RPMI7951 (cell line): ENCODE data around the gene ZC3H11A. TPM values are rescaled to one million over a fixed set of nuclear protein-coding genes. Genes with fewer than 3 reads are reported as not detected.
"Not testable (repeated sequence)": the region's sequence is repeated elsewhere in the genome, so short reads cannot be mapped to it uniquely, and the experiment has no call there.

ENCODE experiments used
- DNase-seq: peaks from one replicate; pipeline ENCODE4 v3.0.0-alpha.2; 2012; ENCODE audit warnings: low read depth
- total RNA-seq: library from RNA; depleted of rRNA; stranded (reverse); fragments of >200 nt; shearing (Covaris generic); gene quantifications from 2 replicates; pipeline ENCODE4 v1.2.3, GENCODE V29; 2014

The ZC3H11A gene
- total RNA-seq, 1 experiment from 2014 or later: 71.3 TPM

GRCh38 chr1:203781962-203782361 is 13.5 kb upstream of the ZC3H11A start:
- no peak for DNase-seq

- DNase-seq: no peak
These were observed 5.5 kb upstream of the ZC3H11A start for GRCh38 chr1:203789966-203790365.

DNA sequence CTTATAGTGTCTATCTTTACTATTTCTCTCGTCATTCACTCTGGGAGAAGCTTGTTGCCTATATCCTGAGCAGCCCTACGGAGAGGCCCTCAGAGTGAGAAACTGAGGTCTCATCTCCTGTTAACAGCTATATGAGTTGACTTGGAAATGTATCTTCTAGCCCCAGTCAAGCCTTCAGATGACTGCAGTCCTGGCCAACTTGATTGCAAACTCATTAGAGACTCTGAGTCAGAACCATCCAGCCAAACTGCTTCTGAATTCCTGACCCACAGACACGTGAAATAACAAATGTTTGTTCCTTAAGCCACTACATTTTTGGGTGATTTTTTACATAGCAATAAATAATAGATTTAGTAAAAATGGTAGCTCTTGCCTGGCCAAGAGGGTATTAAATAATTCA is 3.9 kb upstream of the ZC3H11A start:
- peak; percentile 15 for DNase-seq

DNA sequence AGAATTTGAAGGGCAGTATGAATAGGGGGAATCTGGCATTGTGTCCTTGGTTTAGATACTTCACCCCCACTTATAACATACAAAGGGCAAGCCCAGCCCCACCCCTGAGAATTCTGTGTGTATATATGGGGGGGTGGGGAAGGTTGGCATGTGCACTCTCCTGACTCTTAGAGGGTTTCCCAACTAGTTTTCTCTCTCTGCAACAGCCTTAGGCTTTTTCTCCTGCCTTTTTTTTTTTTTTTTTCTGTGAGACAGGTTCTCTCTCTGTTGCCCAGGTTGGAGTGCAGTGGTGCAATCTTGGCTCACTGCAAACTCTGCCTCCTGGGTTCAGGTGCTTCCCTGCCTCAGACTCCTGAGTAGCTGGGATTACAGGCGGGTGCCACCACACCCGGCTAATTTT is 2.9 kb upstream of the ZC3H11A start:
- no peak for DNase-seq

DNA sequence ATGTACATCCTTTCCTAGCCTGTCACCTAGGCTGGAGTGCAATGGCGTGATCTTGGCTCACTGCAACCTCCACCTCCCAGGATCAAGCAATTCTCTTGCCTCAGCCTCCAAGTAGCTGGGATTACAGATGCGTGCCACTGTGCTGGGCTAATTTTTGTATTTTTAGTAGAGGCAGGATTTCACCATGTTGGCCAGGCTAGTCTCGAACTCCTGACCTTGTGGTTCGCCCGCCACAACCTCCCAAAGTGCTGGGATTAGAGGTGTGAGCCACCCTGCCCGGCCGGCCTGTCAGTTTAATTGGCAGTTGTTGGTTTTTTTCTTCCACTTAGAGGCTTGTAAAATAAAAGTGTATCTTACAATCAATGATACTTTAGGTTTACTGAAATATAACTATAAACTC is 1.9 kb upstream of the ZC3H11A start:
- DNase-seq: not testable (repeated sequence)

DNA sequence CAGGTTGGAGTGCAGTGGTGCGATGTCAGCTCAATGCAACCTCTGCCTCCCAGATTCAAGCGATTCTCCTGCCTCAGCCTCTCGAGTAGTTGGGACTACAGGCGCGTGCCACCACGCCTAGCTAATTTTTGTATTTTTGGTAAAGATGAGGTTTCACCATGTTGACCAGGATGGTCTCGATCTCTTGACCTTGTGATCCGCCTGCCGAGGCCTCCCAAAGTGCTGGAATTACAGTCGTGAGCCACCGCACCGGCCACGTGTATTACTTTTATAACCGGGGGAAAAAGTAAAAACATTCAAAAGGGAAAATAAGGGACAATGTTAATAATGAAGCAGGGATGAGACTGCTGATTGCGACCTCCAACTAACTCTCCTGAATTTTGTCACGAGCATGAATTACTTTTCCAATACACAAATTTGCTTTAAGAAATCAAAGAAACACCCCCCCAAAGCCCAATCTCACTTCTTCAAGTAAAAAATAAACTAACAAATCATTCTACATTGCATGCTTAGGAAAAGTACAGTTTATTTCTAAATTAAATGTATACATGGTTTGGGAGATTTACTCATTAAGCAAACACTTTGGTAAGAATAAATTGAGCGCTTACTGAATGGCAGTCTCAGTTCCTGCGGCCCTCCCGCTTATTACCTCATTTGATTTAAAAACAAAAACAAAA is 521 bp upstream of the ZC3H11A start:
- no peak for DNase-seq

- DNase-seq: peak; percentile 39
These were observed 798 bp downstream of the ZC3H11A start for GRCh38 chr1:203796236-203796605.

GRCh38 chr1:203797216-203797615 is 1.8 kb downstream of the ZC3H11A start:
- no peak for DNase-seq

DNA sequence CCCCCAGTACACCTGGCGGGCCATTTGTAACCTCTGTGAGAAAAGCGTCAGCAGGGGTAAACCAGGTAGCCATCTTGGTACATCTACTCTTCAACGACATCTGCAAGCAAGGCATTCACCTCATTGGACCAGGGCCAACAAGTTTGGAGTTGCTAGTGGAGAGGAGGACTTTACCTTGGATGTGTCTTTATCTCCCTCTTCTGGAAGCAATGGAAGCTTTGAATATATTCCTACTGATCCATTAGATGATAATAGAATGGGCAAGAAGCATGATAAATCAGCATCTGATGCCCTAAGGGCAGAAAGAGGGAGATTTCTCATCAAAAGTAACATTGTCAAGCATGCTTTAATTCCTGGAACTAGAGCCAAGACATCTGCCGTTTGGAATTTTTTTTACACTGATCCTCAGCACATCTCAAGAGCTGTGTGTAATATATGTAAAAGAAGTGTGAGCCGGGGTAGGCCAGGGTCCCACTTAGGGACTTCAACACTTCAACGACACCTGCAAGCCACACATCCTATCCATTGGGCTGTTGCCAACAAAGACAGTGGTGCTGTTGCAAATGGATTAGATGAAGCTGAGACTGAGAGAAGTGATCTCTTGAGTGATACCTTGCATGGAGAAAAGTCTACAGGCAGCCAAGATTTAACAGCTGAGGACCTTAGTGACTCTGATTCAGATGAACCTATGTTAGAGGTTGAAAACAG is 2.7 kb downstream of the ZC3H11A start:
- peak; percentile 75 for DNase-seq

DNA sequence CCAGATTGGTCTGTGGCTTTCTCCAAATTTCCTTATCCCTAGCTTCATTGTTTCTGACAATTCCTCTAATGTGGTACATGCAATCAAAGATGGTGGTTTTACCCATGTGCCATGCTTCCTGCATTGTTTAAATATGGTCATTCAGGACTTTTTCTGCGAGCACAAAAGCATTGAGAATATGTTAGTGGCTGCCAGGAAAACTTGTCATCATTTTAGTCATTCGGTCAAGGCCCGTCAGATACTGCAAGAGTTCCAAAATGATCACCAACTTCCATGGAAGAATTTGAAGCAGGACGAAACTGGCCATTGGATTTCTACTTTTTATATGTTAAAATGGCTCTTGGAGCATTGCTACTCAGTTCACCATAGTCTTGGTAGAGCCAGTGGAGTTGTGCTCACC is 3.7 kb downstream of the ZC3H11A start:
- DNase-seq: peak; percentile 15

- no peak for DNase-seq
These were observed 4.5 kb downstream of the ZC3H11A start for GRCh38 chr1:203799971-203800370.

DNA sequence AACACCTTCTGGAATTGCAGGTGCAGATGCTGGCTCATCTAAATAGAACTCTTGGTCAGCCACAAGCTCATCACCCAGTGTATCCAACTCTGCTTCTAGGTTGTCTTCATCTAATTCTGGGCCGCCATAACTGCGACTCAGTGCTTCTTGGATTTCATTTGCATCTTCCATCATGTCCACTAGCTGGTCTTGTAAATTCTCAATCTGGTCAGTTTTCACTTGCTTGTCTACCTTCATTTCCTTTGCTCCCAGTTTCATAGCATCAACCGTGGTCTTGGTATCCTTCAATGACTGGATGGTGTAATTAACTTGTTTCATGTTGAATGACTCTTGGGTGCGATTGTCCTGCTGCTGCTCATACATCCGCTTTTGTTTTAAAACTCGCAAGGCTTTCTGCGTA is 10.3 kb downstream of the ZC3H11A start:
- no peak for DNase-seq

- no peak for DNase-seq
These were observed 11.8 kb downstream of the ZC3H11A start for GRCh38 chr1:203807196-203807595.

DNA sequence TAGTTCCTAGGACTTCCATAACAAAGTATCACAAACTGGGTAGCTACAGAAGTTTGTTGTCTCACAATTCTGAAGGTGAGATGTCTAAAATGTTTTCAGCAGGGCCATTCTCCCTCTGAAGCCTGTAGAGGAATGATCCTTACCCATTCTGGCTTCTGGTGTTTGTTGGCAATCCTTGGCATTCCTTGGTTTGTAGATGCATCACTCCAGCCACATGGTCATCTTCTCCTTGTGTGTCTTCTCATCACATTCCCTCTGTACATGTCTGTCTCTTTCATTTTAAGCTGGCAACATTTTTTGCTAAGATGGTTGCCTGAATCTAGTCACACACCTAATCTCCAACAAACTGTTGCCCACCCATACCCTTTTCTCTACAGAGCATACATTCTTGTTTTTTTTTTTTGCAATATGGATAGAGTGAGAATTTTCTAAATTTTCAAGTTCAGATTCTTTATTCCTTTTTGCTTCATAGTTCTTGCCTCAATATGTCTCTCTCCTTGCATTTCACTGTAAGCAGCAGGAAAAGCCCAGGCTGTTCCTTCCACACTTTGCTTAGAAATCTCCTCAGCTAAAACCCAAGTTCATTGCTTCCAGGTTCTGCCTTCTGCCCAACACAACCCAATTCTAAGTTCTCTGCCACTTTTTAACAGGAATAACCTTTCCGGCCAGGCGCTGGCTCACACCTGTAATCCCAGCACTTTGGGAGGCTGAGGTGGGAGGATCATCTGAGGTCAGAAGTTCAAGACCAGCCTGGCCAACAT is 18.3 kb downstream of the ZC3H11A start:
- no peak for DNase-seq

GRCh38 chr1:203818399-203818798 is 23.0 kb downstream of the ZC3H11A start:
- no peak for DNase-seq

GRCh38 chr1:203823306-203823705 is 27.9 kb downstream of the ZC3H11A start:
- no peak for DNase-seq

GRCh38 chr1:203826175-203826574 is 30.8 kb downstream of the ZC3H11A start:
- DNase-seq: no peak

DNA sequence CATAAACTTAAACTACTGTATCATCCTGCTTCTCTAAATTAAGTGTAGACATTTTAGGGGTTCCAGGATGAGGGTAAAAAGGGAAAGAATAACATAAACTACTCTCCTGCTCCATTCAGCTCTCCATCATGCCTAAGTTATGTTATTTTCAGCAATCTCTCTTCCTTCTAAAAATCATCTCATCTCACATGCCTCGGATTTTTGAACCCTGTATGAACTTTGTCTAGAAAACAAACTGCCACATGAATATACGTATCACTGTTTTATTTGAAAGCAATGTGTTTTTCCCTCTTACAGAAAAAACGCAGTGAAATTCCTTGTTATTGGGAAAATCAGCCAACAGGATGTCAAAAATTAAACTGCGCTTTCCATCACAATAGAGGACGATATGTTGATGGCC is 32.6 kb downstream of the ZC3H11A start:
- DNase-seq: no peak

- DNase-seq: no peak
These were observed 33.1 kb downstream of the ZC3H11A start for GRCh38 chr1:203828503-203828902.

DNA sequence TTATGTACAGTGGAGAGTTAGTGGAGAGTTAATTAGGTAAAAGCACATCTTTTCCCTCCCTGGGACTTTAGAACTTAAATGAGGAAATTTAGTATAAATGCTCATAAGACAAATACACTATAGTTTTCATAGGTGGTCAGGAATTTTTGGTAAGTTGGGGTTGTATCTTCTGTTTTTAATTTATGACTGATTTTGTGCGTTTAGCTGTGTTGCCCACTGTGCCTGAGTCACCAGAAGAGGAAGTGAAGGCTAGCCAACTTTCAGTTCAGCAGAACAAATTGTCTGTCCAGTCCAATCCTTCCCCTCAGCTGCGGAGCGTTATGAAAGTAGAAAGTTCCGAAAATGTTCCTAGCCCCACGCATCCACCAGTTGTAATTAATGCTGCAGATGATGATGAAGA is 33.8 kb downstream of the ZC3H11A start:
- not testable (repeated sequence) for DNase-seq

GRCh38 chr1:203835476-203835875 is 40.1 kb downstream of the ZC3H11A start:
- no peak for DNase-seq

DNA sequence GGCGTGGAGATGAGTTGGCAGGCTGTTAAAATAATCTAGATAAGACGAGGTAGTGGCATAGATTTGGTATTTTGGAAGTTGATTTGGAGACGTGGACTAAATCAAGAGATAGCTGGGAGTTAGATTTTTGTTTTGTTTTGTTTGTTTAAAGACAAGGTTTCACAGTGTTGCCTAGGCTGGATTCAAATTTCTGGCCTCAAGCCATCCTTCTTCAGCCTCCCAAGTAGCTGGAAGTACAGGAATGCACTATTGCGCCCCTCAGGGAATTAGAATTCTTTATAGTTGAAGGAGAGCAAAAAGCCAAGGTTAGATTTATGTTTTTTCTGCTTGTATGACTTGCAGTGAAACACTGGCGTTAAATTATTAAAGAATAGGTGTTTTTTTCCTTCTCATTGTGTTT is 43.7 kb downstream of the ZC3H11A start:
- peak; percentile 9 for DNase-seq
